GM12892 (cell line): Measurements from ENCODE around the gene FAAP20.

Experiments
- DNase-seq: peaks from one replicate; pipeline ENCODE4 v3.0.0; 2011; ENCODE audit not compliant: insufficient read length
- FAIRE-seq: peaks from 2 replicates; lab custom pipeline; 2011; peaks lifted over from hg19 to GRCh38; lab: Jason Lieb, UNC
- POLR2A ChIP-seq: IDR thresholded peaks from 2 replicates; pipeline ENCODE4 v1.6.1; 2011; ENCODE audit warnings: low read depth, low read length, control low read depth
- POLR2AphosphoS5 ChIP-seq: IDR thresholded peaks from 2 replicates; pipeline ENCODE4 v1.6.1; 2011; ENCODE audit warnings: low read depth, low read length, control low read depth
- TAF1 ChIP-seq: IDR thresholded peaks from 2 replicates; pipeline ENCODE4 v1.6.1; 2011; ENCODE audit warnings: low read depth, mild to moderate bottlenecking, control low read depth, low read length, borderline replicate concordance

The FAAP20 gene

GRCh38 chr1:2235300-2235998 lies 40.9 kb upstream of the FAAP20 start:
- DNase-seq (no peak), FAIRE-seq (no peak)
- no peak for TF ChIP-seq POLR2AphosphoS5
- TF ChIP-seq TAF1 = no peak
- no peak for TF ChIP-seq POLR2A

GRCh38 chr1:2234762-2235113 lies 40.2 kb upstream of the FAAP20 start:
- no peak for DNase-seq
- FAIRE-seq = no peak

GRCh38 chr1:2233997-2234761 lies 39.6 kb upstream of the FAAP20 start:
- FAIRE-seq (peak; percentile 9), DNase-seq (peak; percentile 60)
- no peak for TF ChIP-seq TAF1
- TF ChIP-seq POLR2A = no peak
- TF ChIP-seq POLR2AphosphoS5 = no peak

More at GRCh38 chr1:2234762-2235113, 40.2 kb upstream of the FAAP20 start:
- TF ChIP-seq POLR2A (no peak), TAF1 (no peak), POLR2AphosphoS5 (no peak)

GRCh38 chr1:2233468-2233867 lies 38.9 kb upstream of the FAAP20 start:
- DNase-seq (no peak), FAIRE-seq (no peak)
- TF ChIP-seq POLR2A (no peak), POLR2AphosphoS5 (no peak), TAF1 (no peak)

GRCh38 chr1:2232916-2233438 lies 38.4 kb upstream of the FAAP20 start:
- DNase-seq (no peak), FAIRE-seq (no peak)
- TF ChIP-seq POLR2AphosphoS5 (no peak), POLR2A (no peak), TAF1 (no peak)

GRCh38 chr1:2232255-2232915 lies 37.8 kb upstream of the FAAP20 start:
- no peak for TF ChIP-seq TAF1
- TF ChIP-seq POLR2A = no peak
- no peak for TF ChIP-seq POLR2AphosphoS5
- no peak for DNase-seq
- no peak for FAIRE-seq

GRCh38 chr1:2231532-2232254 lies 37.1 kb upstream of the FAAP20 start:
- DNase-seq (no peak), FAIRE-seq (no peak)
- TF ChIP-seq POLR2AphosphoS5 (no peak), TAF1 (no peak), POLR2A (no peak)

GRCh38 chr1:2230781-2231531 lies 36.4 kb upstream of the FAAP20 start:
- TF ChIP-seq POLR2AphosphoS5 (no peak), POLR2A (no peak), TAF1 (no peak)

GRCh38 chr1:2229911-2230731 lies 35.5 kb upstream of the FAAP20 start:
- TF ChIP-seq POLR2A = no peak
- TF ChIP-seq TAF1 = no peak
- no peak for TF ChIP-seq POLR2AphosphoS5
- no peak for FAIRE-seq
- no peak for DNase-seq

More at GRCh38 chr1:2230781-2231531, 36.4 kb upstream of the FAAP20 start:
- no peak for DNase-seq
- no peak for FAIRE-seq
